Liver (tissue), 9 donors: ENCODE measurements around the gene RELL2. TPM values are rescaled to one million over a fixed set of nuclear protein-coding genes. Genes with fewer than 3 reads are reported as not detected.

Experiments
- DNase-seq: peaks from one replicate; pipeline ENCODE4 v3.0.0-alpha.2; 2017; ENCODE audit warnings: low spot score
- H3K27ac ChIP-seq, 2 donors: one replicate each; pipeline ENCODE4 v1.7.0; 2013; ENCODE audit warnings: inconsistent platforms in 2 of 2, low read length in 2 of 2, control low read depth in 1 of 2, low read depth in 1 of 2, mild to moderate bottlenecking in 1 of 2
- H3K27me3 ChIP-seq, 4 donors: one replicate each; pipeline versions ENCODE4 v1.6.1 to v1.7.0; 2013; ENCODE audit warnings: low read length in 3 of 4, inconsistent platforms in 1 of 4, mild to moderate bottlenecking in 1 of 4, moderate library complexity in 1 of 4; ENCODE audit not compliant: control insufficient read depth in 4 of 4, insufficient read depth in 4 of 4
- H3K36me3 ChIP-seq, 4 donors: one replicate each; pipeline versions ENCODE4 v1.6.1 to v1.7.0; 2013; ENCODE audit warnings: low read length in 3 of 4, mild to moderate bottlenecking in 3 of 4, low read depth in 1 of 4, moderate library complexity in 1 of 4; ENCODE audit not compliant: control insufficient read depth in 4 of 4, insufficient read depth in 3 of 4
- H3K4me1 ChIP-seq, 4 donors: one replicate each; pipeline versions ENCODE4 v1.6.1 to v1.7.0; 2013; ENCODE audit warnings: low read length in 3 of 4, mild to moderate bottlenecking in 3 of 4, moderate library complexity in 1 of 4; ENCODE audit not compliant: control insufficient read depth in 4 of 4, insufficient read depth in 4 of 4
- H3K4me3 ChIP-seq, 3 donors: one replicate each; pipeline versions ENCODE4 v1.6.1 to v1.7.0; 2013; ENCODE audit warnings: low read length in 3 of 3, control low read depth in 1 of 3, low read depth in 1 of 3, mild to moderate bottlenecking in 1 of 3
- H3K9ac ChIP-seq, 2 donors: one replicate each; pipeline ENCODE4 v1.7.0; 2013; ENCODE audit warnings: low read length in 2 of 2, mild to moderate bottlenecking in 2 of 2, moderate library complexity in 2 of 2, control low read depth in 1 of 2, low read depth in 1 of 2
- H3K9me3 ChIP-seq, 4 donors: one replicate each; pipeline versions ENCODE4 v1.6.1 to v1.7.0; 2013; ENCODE audit warnings: low read length in 3 of 4; ENCODE audit not compliant: control insufficient read depth in 4 of 4
- CTCF ChIP-seq: fragments of 150-350 bp; IDR thresholded peaks from 2 replicates; pipeline ENCODE4 v1.5.1; 2017; ENCODE audit warnings: improper control_type of control experiment, low read depth, low read length; ENCODE audit not compliant: missing input control
- EGR1 ChIP-seq, 2 donors: IDR thresholded peaks; 2 replicates each; pipeline ENCODE4 v1.6.1; 2016 to 2018; ENCODE audit warnings: antibody characterized with exemption in 2 of 2, low read depth in 2 of 2
- FOXA1 ChIP-seq: IDR thresholded peaks from 2 replicates; pipeline ENCODE4 v1.6.1; 2016; ENCODE audit warnings: antibody characterized with exemption
- FOXA2 ChIP-seq: IDR thresholded peaks from 2 replicates; pipeline ENCODE4 v1.6.1; 2016; ENCODE audit warnings: antibody characterized with exemption
- GABPA ChIP-seq, 2 donors: IDR thresholded peaks in 1 of 2; conservative IDR thresholded peaks in 1 of 2; 2 replicates each; pipeline ENCODE4 v1.6.1; 2016; ENCODE audit warnings: antibody characterized with exemption in 2 of 2, mild to moderate bottlenecking in 1 of 2, moderate library complexity in 1 of 2
- HNF4A ChIP-seq, 2 donors: conservative IDR thresholded peaks; 2 replicates each; pipeline ENCODE4 v1.6.1; 2016; ENCODE audit warnings: antibody characterized with exemption in 2 of 2, mild to moderate bottlenecking in 2 of 2
- HNF4G ChIP-seq: IDR thresholded peaks from 2 replicates; pipeline ENCODE4 v1.6.1; 2016; ENCODE audit warnings: antibody characterized with exemption
- JUND ChIP-seq, 2 donors: IDR thresholded peaks; 2 replicates each; pipeline ENCODE4 v1.6.1; 2016; ENCODE audit warnings: antibody characterized with exemption in 2 of 2
- MAX ChIP-seq: IDR thresholded peaks from 2 replicates; pipeline ENCODE4 v1.6.1; 2016; ENCODE audit warnings: antibody characterized with exemption
- NR2F2 ChIP-seq: IDR thresholded peaks from 2 replicates; pipeline ENCODE4 v1.6.1; 2016; ENCODE audit warnings: antibody characterized with exemption
- RAD21 ChIP-seq, 2 donors: IDR thresholded peaks; 2 replicates each; pipeline ENCODE4 v1.6.1; 2016; ENCODE audit warnings: antibody characterized with exemption in 2 of 2, mild to moderate bottlenecking in 2 of 2
- RXRA ChIP-seq, 2 donors: IDR thresholded peaks; 2 replicates each; pipeline ENCODE4 v1.6.1; 2017 to 2018; ENCODE audit warnings: antibody characterized with exemption in 2 of 2, mild to moderate bottlenecking in 1 of 2
- SP1 ChIP-seq: IDR thresholded peaks from 2 replicates; pipeline ENCODE4 v1.6.1; 2018; ENCODE audit warnings: antibody characterized with exemption, mild to moderate bottlenecking
- TAF1 ChIP-seq: conservative IDR thresholded peaks from 2 replicates; pipeline ENCODE4 v1.6.1; 2016; ENCODE audit warnings: antibody characterized with exemption, mild to moderate bottlenecking
- YY1 ChIP-seq: IDR thresholded peaks from 2 replicates; pipeline ENCODE4 v1.6.1; 2016; ENCODE audit warnings: antibody characterized with exemption, mild to moderate bottlenecking
- whole genome bisulfite sequencing: extraction: QIAGEN DNeasy Blood & Tissue Kit; methylation state at CpG from one replicate; pipeline ENCODE4 v1.1.7; 2013; 5-methylcytosine and 5-hydroxymethylcytosine counted together
- polyA plus RNA-seq, 2 donors: library from polyadenylated mRNA; stranded (reverse) in 1 of 2; unstranded in 1 of 2; fragments of 200-250 nt in 1 of 2; fragments of >200 nt in 1 of 2; fragmentation: Nextera tagmentation in 1 of 2; extraction: Ambion mirVana in 1 of 2; gene quantifications; one replicate each; pipeline versions ENCODE4 v1.2.1 to v1.2.3, GENCODE V29; 2013 to 2015
- total RNA-seq, 2 donors: library from RNA; depleted of rRNA; stranded (reverse); fragments of >200 nt; gene quantifications; one replicate each; pipeline ENCODE4 v1.2.3, GENCODE V29; 2014
- TF ChIP-seq, protein P1 (sequence below): IDR thresholded peaks from 2 replicates; pipeline ENCODE4 v1.6.1; 2016; ENCODE audit warnings: antibody characterized with exemption
- TF ChIP-seq, protein P2 (sequence below): IDR thresholded peaks from 2 replicates; pipeline ENCODE4 v1.6.1; 2016; ENCODE audit warnings: antibody characterized with exemption
- TF ChIP-seq, protein P3 (sequence below): IDR thresholded peaks from 2 replicates; pipeline ENCODE4 v1.6.1; 2016; ENCODE audit warnings: antibody characterized with exemption, mild to moderate bottlenecking
- donor health status: healthy.
- donor health status: healthy.
- donor health status: healthy.
- donor health status: healthy.
- donor health status: healthy.

Gene RELL2
- total and polyA plus RNA-seq, 4 donors = 0.47 to 1.3 (median 0.88) TPM

- no peaks in the 10 kb centered on the region for H3K27me3 ChIP-seq
- H3K36me3 ChIP-seq = peaks cover 4 to 20% (median 16%) of the 10 kb centered on the region in 4 donors
- peak overlapping the region; percentile 80 to 88 (median 83) for H3K4me3 ChIP-seq
- TF ChIP-seq, protein P1, sequence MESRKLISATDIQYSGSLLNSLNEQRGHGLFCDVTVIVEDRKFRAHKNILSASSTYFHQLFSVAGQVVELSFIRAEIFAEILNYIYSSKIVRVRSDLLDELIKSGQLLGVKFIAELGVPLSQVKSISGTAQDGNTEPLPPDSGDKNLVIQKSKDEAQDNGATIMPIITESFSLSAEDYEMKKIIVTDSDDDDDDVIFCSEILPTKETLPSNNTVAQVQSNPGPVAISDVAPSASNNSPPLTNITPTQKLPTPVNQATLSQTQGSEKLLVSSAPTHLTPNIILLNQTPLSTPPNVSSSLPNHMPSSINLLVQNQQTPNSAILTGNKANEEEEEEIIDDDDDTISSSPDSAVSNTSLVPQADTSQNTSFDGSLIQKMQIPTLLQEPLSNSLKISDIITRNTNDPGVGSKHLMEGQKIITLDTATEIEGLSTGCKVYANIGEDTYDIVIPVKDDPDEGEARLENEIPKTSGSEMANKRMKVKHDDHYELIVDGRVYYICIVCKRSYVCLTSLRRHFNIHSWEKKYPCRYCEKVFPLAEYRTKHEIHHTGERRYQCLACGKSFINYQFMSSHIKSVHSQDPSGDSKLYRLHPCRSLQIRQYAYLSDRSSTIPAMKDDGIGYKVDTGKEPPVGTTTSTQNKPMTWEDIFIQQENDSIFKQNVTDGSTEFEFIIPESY = peak; percentile 20
- TF ChIP-seq, protein P2, sequence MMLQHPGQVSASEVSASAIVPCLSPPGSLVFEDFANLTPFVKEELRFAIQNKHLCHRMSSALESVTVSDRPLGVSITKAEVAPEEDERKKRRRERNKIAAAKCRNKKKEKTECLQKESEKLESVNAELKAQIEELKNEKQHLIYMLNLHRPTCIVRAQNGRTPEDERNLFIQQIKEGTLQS = no peak
- TF ChIP-seq SP1 (peak; percentile 58), TAF1 (no peak), JUND (IDR thresholded peaks at IDR 0.05) (peak in 1 of 2 donors; percentile 73), HNF4G (peak; percentile 15), FOXA2 (peak; percentile 16), MAX (no peak), YY1 (peak; percentile 73), FOXA1 (no peak), CTCF (no peak), RAD21 (IDR thresholded peaks at IDR 0.05) (peak in 1 of 2 donors; percentile 43), NR2F2 (no peak), EGR1 (IDR thresholded peaks at IDR 0.05; ENCODE audit: low read depth in 2 of 2) (no peak), HNF4A (conservative IDR thresholded peaks at IDR 0.05) (peak; percentile 66 to 80), GABPA (IDR thresholded peaks at IDR 0.05 in 1 of 2, conservative IDR thresholded peaks at IDR 0.05 in 1 of 2) (no peak), RXRA (IDR thresholded peaks at IDR 0.05) (peak in 1 of 2 donors; percentile 64)
- TF ChIP-seq, protein P3, sequence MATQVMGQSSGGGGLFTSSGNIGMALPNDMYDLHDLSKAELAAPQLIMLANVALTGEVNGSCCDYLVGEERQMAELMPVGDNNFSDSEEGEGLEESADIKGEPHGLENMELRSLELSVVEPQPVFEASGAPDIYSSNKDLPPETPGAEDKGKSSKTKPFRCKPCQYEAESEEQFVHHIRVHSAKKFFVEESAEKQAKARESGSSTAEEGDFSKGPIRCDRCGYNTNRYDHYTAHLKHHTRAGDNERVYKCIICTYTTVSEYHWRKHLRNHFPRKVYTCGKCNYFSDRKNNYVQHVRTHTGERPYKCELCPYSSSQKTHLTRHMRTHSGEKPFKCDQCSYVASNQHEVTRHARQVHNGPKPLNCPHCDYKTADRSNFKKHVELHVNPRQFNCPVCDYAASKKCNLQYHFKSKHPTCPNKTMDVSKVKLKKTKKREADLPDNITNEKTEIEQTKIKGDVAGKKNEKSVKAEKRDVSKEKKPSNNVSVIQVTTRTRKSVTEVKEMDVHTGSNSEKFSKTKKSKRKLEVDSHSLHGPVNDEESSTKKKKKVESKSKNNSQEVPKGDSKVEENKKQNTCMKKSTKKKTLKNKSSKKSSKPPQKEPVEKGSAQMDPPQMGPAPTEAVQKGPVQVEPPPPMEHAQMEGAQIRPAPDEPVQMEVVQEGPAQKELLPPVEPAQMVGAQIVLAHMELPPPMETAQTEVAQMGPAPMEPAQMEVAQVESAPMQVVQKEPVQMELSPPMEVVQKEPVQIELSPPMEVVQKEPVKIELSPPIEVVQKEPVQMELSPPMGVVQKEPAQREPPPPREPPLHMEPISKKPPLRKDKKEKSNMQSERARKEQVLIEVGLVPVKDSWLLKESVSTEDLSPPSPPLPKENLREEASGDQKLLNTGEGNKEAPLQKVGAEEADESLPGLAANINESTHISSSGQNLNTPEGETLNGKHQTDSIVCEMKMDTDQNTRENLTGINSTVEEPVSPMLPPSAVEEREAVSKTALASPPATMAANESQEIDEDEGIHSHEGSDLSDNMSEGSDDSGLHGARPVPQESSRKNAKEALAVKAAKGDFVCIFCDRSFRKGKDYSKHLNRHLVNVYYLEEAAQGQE = peak; percentile 55
- peak overlapping the region; percentile 52 to 97 for H3K9ac ChIP-seq
- H3K27ac ChIP-seq = peak overlapping the region; percentile 85 to 95
- under 1% methylated on average over 36 of the region's 36 CpGs for WGBS
- H3K4me1 ChIP-seq = peaks cover 2 to 41% (median 35%) of the 10 kb centered on the region in 4 donors
- no peaks in the 10 kb centered on the region for H3K9me3 ChIP-seq
- DNase-seq = peak; percentile 57
Measured at GRCh38 chr5:141618030-141618803, 18.6 kb upstream of the RELL2 start.
